Naive thymus-derived CD8-positive, alpha-beta T cell (primary cell): ENCODE data around the gene ATP6V0E1. TPM values are rescaled to one million over a fixed set of nuclear protein-coding genes. Genes with fewer than 3 reads are reported as not detected.
"Not testable (repeated sequence)": the region's sequence is repeated elsewhere in the genome, so short reads cannot be mapped to it uniquely, and the experiment has no call there.

Experiments used
- ATAC-seq, 2 donors: fragments of 150-1000 bp; cut with Tn5 transposase in 1 of 2; sonication (Bioruptor Pico), chemical (Tn5 transposase) in 1 of 2; 1 replicate in 1 of 2; 2 replicates in 1 of 2; pipeline ENCODE4 v1.10.0; 2021; ENCODE audit warnings: mild to moderate bottlenecking in 2 of 2, moderate library complexity in 2 of 2
- POLR2A ChIA-PET: fragments of 350-600 bp; sonication (Branson Sonifier 250); formaldehyde crosslinking; loops from one replicate; lab custom pipeline; 2021; ENCODE audit warnings: antibody characterized with exemption; lab: Charles Lee
- DNase-seq, 10 donors: peaks; one replicate each; pipeline versions ENCODE4 v3.0.0 to v3.0.0-alpha.2; 2020 to 2022
- H3K27ac Mint-ChIP-seq, 10 donors: one replicate each; pipeline ENCODE4 v1.8.0; 2020 to 2022; ENCODE audit warnings: mild to moderate bottlenecking in 10 of 10, mixed read lengths in 10 of 10, moderate library complexity in 4 of 10, inconsistent platforms in 1 of 10
- H3K27me3 Mint-ChIP-seq, 5 donors: one replicate each; pipeline ENCODE4 v1.8.0; 2021 to 2022; ENCODE audit warnings: mixed read lengths in 5 of 5
- H3K36me3 Mint-ChIP-seq, 3 donors: one replicate each; pipeline ENCODE4 v1.8.0; 2020 to 2022; ENCODE audit warnings: mixed read lengths in 3 of 3, mild to moderate bottlenecking in 2 of 3, inconsistent platforms in 1 of 3
- H3K4me1 Mint-ChIP-seq, 4 donors: one replicate each; pipeline ENCODE4 v1.8.0; 2021 to 2022; ENCODE audit warnings: mixed read lengths in 4 of 4
- H3K4me3 Mint-ChIP-seq, 10 donors: one replicate each; pipeline ENCODE4 v1.8.0; 2020 to 2022; ENCODE audit warnings: mild to moderate bottlenecking in 10 of 10, mixed read lengths in 10 of 10, moderate library complexity in 6 of 10, inconsistent platforms in 1 of 10
- H3K9me3 Mint-ChIP-seq, 9 donors: one replicate each; pipeline ENCODE4 v1.8.0; 2020 to 2022; ENCODE audit warnings: mixed read lengths in 9 of 9, mild to moderate bottlenecking in 3 of 9, inconsistent platforms in 1 of 9, moderate library complexity in 1 of 9
- polyA plus RNA-seq, 3 donors: library from polyadenylated mRNA; unstranded; fragments of 300-500 nt; fragmentation: Illumina TruSeq; gene quantifications; one replicate each; pipeline ENCODE4 v1.2.3, GENCODE V29; 2021
- total RNA-seq, 8 experiments: library from RNA in 2 of 8; stranded (reverse) in 2 of 8; gene quantifications; one replicate each; pipeline ENCODE4 v1.2.3 and lab custom pipeline; 2021 to 2026

Gene ATP6V0E1
- total and polyA plus RNA-seq, 5 experiments from 2014 or later = 141 to 532 (median 411) TPM

- Mint-ChIP-seq H3K27ac (peak overlapping the region; percentile 83 to 98 (median 96)), H3K4me1 (peaks cover 18 to 60% (median 47%) of the 10 kb centered on the region in 4 donors), H3K27me3 (no peaks in the 10 kb centered on the region), H3K36me3 (peaks cover 0 to 21% (median 0%) of the 10 kb centered on the region in 3 donors), H3K9me3 (no peaks in the 10 kb centered on the region), H3K4me3 (peak overlapping the region; percentile 91 to 97 (median 94))
- POLR2A ChIA-PET = interaction anchor here (0.6 to 2.4 kb wide), 22 partner anchors 15 to 1669 kb away, joined by 3 to 64 read pairs (median 4); partner anchors contain the start of genes ATP6V0E1, BNIP1, DUSP1 and RPL26L1
- ATAC-seq = peak; percentile 81 to 83
- peak; percentile 97 to 99 (median 98) for DNase-seq
These were observed 73.7 kb downstream of the ATP6V0E1 start for GRCh38 chr5:173057062-173057924.

GRCh38 chr5:173062141-173062540, 78.6 kb downstream of the ATP6V0E1 start:
- DNase-seq (no peak), ATAC-seq (no peak)
- Mint-ChIP-seq H3K27me3 (no peaks in the 10 kb centered on the region), H3K4me3 (peak overlapping the region in 3 of 10 donors; percentile 1 to 24 (median 10)), H3K36me3 (peaks cover 0 to 34% (median 0%) of the 10 kb centered on the region in 3 donors), H3K4me1 (peaks cover 26 to 78% (median 64%) of the 10 kb centered on the region in 4 donors), H3K9me3 (no peaks in the 10 kb centered on the region), H3K27ac (peak overlapping the region in 8 of 10 donors; percentile 5 to 86 (median 56))
- POLR2A ChIA-PET = no interaction called here

- Mint-ChIP-seq H3K4me1 (peaks cover 30 to 85% (median 77%) of the 10 kb centered on the region in 4 donors), H3K27ac (peak overlapping the region; percentile 49 to 94 (median 78)), H3K36me3 (peaks cover 0 to 37% (median 0%) of the 10 kb centered on the region in 3 donors), H3K27me3 (no peaks in the 10 kb centered on the region), H3K4me3 (peak overlapping the region; percentile 41 to 85 (median 63)), H3K9me3 (no peaks in the 10 kb centered on the region)
- POLR2A ChIA-PET = interaction anchor here (0.7 to 1.5 kb wide), 3 partner anchors 9 to 106 kb away, joined by 3 read pairs; partner anchors contain the start of genes CREBRF and RPL26L1
- DNase-seq = peak in 2 of 10 donors; percentile 10 to 15
- ATAC-seq = peak; percentile 53 to 77
These were observed 81.6 kb downstream of the ATP6V0E1 start for GRCh38 chr5:173065155-173065554.

GRCh38 chr5:173069671-173070070, 86.1 kb downstream of the ATP6V0E1 start:
- Mint-ChIP-seq H3K4me3 (peak overlapping the region; percentile 29 to 60 (median 40)), H3K36me3 (peaks cover 0 to 23% (median 0%) of the 10 kb centered on the region in 3 donors), H3K4me1 (peaks cover 28 to 87% (median 75%) of the 10 kb centered on the region in 4 donors), H3K27me3 (no peaks in the 10 kb centered on the region), H3K9me3 (no peaks in the 10 kb centered on the region), H3K27ac (peak overlapping the region in 4 of 10 donors; percentile 15 to 65 (median 40))
- DNase-seq = no peak
- POLR2A ChIA-PET = no interaction called here
- peak in 1 of 2 donors; percentile 29 for ATAC-seq

GRCh38 chr5:173075137-173075843, 91.7 kb downstream of the ATP6V0E1 start:
- Mint-ChIP-seq H3K4me3 (no peak overlapping the region), H3K36me3 (peaks cover 0 to 31% (median 8%) of the 10 kb centered on the region in 3 donors), H3K27ac (no peak overlapping the region), H3K27me3 (no peaks in the 10 kb centered on the region), H3K9me3 (peaks cover 0 to 2% (median 0%) of the 10 kb centered on the region in 9 donors), H3K4me1 (peaks cover 22 to 69% (median 63%) of the 10 kb centered on the region in 4 donors)
- DNase-seq (no peak), ATAC-seq (no peak)
- POLR2A ChIA-PET = no interaction called here

- Mint-ChIP-seq H3K36me3 (peaks cover 0 to 35% (median 14%) of the 10 kb centered on the region in 3 donors), H3K27me3 (no peaks in the 10 kb centered on the region), H3K27ac (no peak overlapping the region), H3K4me3 (no peak overlapping the region), H3K9me3 (peaks cover 0 to 2% (median 0%) of the 10 kb centered on the region in 9 donors), H3K4me1 (peaks cover 20 to 70% (median 62%) of the 10 kb centered on the region in 4 donors)
- DNase-seq (no peak), ATAC-seq (no peak)
- POLR2A ChIA-PET = no interaction called here
These were observed 92.4 kb downstream of the ATP6V0E1 start for GRCh38 chr5:173075970-173076369.

- H3K4me3 Mint-ChIP-seq, H3K27ac Mint-ChIP-seq, H3K27me3 Mint-ChIP-seq, H3K9me3 Mint-ChIP-seq, ATAC-seq, POLR2A ChIA-PET, DNase-seq: not testable (repeated sequence)
- Mint-ChIP-seq H3K4me1 (peaks cover 22 to 66% (median 60%) of the 10 kb centered on the region in 4 donors), H3K36me3 (peaks cover 0 to 37% (median 17%) of the 10 kb centered on the region in 3 donors)
These were observed 92.9 kb downstream of the ATP6V0E1 start for GRCh38 chr5:173076471-173076870.

- H3K4me3 Mint-ChIP-seq = no peak overlapping the region
- POLR2A ChIA-PET = no interaction called here
- peaks cover 17 to 59% (median 49%) of the 10 kb centered on the region in 4 donors for H3K4me1 Mint-ChIP-seq
- H3K36me3 Mint-ChIP-seq = peaks cover 0 to 52% (median 21%) of the 10 kb centered on the region in 3 donors
- no peaks in the 10 kb centered on the region for H3K27me3 Mint-ChIP-seq
- peak overlapping the region in 2 of 10 donors; percentile 40 to 52 for H3K27ac Mint-ChIP-seq
- ATAC-seq = no peak
- H3K9me3 Mint-ChIP-seq = peaks cover 0 to 2% (median 0%) of the 10 kb centered on the region in 9 donors
- DNase-seq = no peak
These were observed 95.3 kb downstream of the ATP6V0E1 start for GRCh38 chr5:173078878-173079277.

Other genes with a start within 250 kb of the ATP6V0E1 start
- 10 to 100 TPM; 23.5 to 24.1 TPM for gene DUSP1, start 212.6 kb upstream of the ATP6V0E1 start, total RNA-seq
- 100 to 1,000 TPM; 102 to 660 (median 258) TPM for gene DUSP1, start 212.6 kb upstream of the ATP6V0E1 start, polyA plus RNA-seq
- gene ERGIC1, start 149.5 kb upstream of the ATP6V0E1 start, total RNA-seq = 10 to 100 TPM; 68.0 to 74.4 TPM
- 10 to 100 TPM; 18.4 to 23.8 (median 21.5) TPM for gene ERGIC1, start 149.5 kb upstream of the ATP6V0E1 start, polyA plus RNA-seq
- 10 to 100 TPM; 15.7 to 16.5 TPM for gene RPL26L1, start 24.3 kb upstream of the ATP6V0E1 start, total RNA-seq
- 10 to 100 TPM; 38.2 to 42.1 (median 40.3) TPM for gene RPL26L1, start 24.3 kb upstream of the ATP6V0E1 start, polyA plus RNA-seq
- gene CREBRF, start 72.6 kb downstream of the ATP6V0E1 start, total RNA-seq = 100 to 1,000 TPM in 1 of 2 experiments, 10 to 100 TPM in 1; 99.4 to 111 TPM
- 10 to 100 TPM; 52.6 to 61.6 (median 55.9) TPM for gene CREBRF, start 72.6 kb downstream of the ATP6V0E1 start, polyA plus RNA-seq
- 1 to 10 TPM; 6.9 to 8.3 TPM for gene BNIP1, start 160.8 kb downstream of the ATP6V0E1 start, total RNA-seq
- 10 to 100 TPM; 11.0 to 19.3 (median 15.5) TPM for gene BNIP1, start 160.8 kb downstream of the ATP6V0E1 start, polyA plus RNA-seq